ENCODE measurements around the gene PRUNE1. TPM values are rescaled to one million over a fixed set of nuclear protein-coding genes. Genes with fewer than 3 reads are reported as not detected.
A peak's percentile ranks its signal among the peaks of the same experiment; 100 is the strongest.

Gene PRUNE1
- total RNA-seq, 4 donors from 2014 or later: 66.0 to 79.0 (median 76.3) TPM

DNA sequence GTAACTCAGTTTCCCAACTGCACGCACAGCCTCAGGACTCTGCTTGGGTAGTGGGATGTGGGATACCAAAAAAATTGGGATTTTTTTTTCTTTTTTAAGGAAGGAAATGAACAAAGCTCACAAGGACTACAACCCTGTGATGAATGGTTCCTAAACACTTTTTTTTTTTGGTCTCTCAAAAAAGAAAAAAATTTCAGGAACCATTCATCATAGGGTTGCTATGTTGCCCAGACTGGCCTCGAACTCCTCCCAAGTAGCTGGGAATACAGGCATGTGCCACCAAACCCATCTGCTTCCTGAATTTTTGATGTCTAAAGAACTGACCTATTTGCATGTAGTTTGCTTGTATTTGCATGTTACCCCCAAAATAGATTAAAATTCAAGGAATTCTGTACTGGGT is 8.3 kb upstream of the PRUNE1 start:
- intact Hi-C loops (cut with DNase I): loop anchor here (10.0 kb wide), 1 partner anchor 445 kb away; no protein-coding TSS in a partner anchor
- Histone ChIP-seq H3K27me3 (no peaks in the 10 kb centered on the region), H3K4me1 (peaks cover 28 to 46% of the 10 kb centered on the region in 2 donors), H3K4me3 (replicated peaks in 1 of 3) (no peak overlapping the region), H3K36me3 (peaks cover 29 to 40% of the 10 kb centered on the region in 2 donors), H3K27ac (peak overlapping the region in 2 of 3 donors; percentile 5 to 43), H3K9me3 (no peaks in the 10 kb centered on the region)
- TF ChIP-seq, protein P1, sequence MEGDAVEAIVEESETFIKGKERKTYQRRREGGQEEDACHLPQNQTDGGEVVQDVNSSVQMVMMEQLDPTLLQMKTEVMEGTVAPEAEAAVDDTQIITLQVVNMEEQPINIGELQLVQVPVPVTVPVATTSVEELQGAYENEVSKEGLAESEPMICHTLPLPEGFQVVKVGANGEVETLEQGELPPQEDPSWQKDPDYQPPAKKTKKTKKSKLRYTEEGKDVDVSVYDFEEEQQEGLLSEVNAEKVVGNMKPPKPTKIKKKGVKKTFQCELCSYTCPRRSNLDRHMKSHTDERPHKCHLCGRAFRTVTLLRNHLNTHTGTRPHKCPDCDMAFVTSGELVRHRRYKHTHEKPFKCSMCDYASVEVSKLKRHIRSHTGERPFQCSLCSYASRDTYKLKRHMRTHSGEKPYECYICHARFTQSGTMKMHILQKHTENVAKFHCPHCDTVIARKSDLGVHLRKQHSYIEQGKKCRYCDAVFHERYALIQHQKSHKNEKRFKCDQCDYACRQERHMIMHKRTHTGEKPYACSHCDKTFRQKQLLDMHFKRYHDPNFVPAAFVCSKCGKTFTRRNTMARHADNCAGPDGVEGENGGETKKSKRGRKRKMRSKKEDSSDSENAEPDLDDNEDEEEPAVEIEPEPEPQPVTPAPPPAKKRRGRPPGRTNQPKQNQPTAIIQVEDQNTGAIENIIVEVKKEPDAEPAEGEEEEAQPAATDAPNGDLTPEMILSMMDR (IDR thresholded peaks at IDR 0.05): no peak
- TF ChIP-seq POLR2A (IDR thresholded peaks at IDR 0.05): no peak
- WGBS, 2 donors: 98 to 100% methylated on average over 2 of the region's 2 CpGs
- DNase-seq: no peak

DNA sequence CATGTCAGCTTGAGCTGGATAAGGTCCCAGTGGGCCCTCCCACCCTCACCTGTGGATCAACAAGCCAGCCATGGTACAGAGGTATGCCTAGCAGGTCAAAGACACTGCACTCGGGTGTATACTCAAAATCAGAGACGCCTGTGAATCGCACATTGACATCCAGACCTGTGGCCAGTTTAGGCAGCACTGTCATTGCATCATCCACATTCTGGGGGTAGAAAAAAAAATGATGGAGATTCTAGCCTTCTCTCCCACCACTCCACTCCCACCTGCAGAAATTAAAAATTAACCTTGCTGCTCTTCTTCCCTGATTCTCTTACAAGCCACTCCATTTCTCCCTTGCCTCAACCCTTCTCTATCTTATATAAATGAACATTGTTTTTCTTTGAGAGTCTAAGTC is 7.8 kb upstream of the PRUNE1 start:
- H3K4me3 ChIP-seq (replicated peaks in 1 of 3): no peak overlapping the region
- H3K27ac ChIP-seq: peak overlapping the region in 2 of 3 donors; percentile 5 to 43
- no peaks in the 10 kb centered on the region for H3K27me3 ChIP-seq
- H3K4me1 ChIP-seq: peaks cover 31 to 46% of the 10 kb centered on the region in 2 donors
- 97 to 98% methylated on average over 3 of the region's 3 CpGs for WGBS, 2 donors
- no peak for DNase-seq
- TF ChIP-seq POLR2A (IDR thresholded peaks at IDR 0.05): no peak
- TF ChIP-seq, protein P1 (IDR thresholded peaks at IDR 0.05): no peak
- peaks cover 29 to 40% of the 10 kb centered on the region in 2 donors for H3K36me3 ChIP-seq
- intact Hi-C loops (cut with DNase I): no loop called here
- H3K9me3 ChIP-seq: no peaks in the 10 kb centered on the region

DNA sequence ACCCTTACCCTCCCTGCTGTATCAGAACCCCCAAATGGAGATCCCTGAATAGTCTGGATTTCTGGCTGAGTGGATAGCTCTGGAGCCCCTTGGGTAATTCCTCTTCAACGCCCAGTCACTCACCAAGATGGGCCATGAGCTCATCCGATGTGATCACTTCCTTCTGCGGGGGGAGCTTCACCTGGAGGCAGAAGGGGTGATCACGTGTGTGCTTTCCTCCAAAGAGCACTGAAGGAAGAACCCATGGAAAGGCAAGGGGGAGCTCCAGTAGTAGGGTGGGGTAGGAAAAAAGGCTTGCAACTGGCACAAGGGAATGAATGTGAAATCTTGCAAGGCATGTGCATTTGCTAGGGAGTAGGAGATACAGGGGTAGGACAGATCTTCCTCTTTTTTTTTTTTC is 6.6 kb upstream of the PRUNE1 start:
- intact Hi-C loops (cut with DNase I): no loop called here
- Histone ChIP-seq H3K4me3 (replicated peaks in 1 of 3) (no peak overlapping the region), H3K27me3 (no peaks in the 10 kb centered on the region), H3K4me1 (peaks cover 31 to 41% of the 10 kb centered on the region in 2 donors), H3K27ac (peak overlapping the region; percentile 2 to 98 (median 71)), H3K9me3 (no peaks in the 10 kb centered on the region), H3K36me3 (peaks cover 29 to 39% of the 10 kb centered on the region in 2 donors)
- TF ChIP-seq POLR2A (IDR thresholded peaks at IDR 0.05): no peak
- TF ChIP-seq, protein P1 (IDR thresholded peaks at IDR 0.05): no peak
- WGBS, 2 donors: 67 to 78% methylated on average over 4 of the region's 4 CpGs
- DNase-seq: no peak

DNA sequence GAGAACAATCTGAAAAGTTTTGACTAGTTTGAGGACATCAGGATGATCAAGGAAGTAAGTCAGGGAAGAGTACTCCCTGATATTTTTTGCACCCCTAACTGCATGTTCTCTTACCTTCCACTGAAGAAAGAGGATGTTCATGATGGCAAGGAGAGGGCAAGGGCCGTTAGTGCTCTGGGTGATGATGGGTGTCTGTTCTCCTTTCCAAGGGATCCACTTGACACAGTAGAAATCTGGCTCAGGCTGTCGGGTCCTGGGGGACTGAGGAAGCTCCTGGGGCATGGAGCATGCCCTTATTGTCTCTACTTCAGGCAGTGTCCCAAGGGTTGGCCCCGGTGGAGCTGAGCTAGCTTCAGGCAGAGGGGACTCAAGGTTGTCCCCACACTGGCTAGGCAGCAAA is 6.2 kb upstream of the PRUNE1 start:
- no peaks in the 10 kb centered on the region for H3K27me3 ChIP-seq
- DNase-seq: no peak
- 49 to 51% methylated on average over 2 of the region's 3 CpGs for WGBS, 2 donors
- peak overlapping the region; percentile 71 to 98 (median 96) for H3K27ac ChIP-seq
- H3K36me3 ChIP-seq: peaks cover 26 to 35% of the 10 kb centered on the region in 2 donors
- intact Hi-C loops (cut with DNase I): no loop called here
- H3K4me3 ChIP-seq (replicated peaks in 1 of 3): no peak overlapping the region
- H3K9me3 ChIP-seq: no peaks in the 10 kb centered on the region
- TF ChIP-seq POLR2A (IDR thresholded peaks at IDR 0.05): no peak
- TF ChIP-seq, protein P1 (IDR thresholded peaks at IDR 0.05): no peak
- peaks cover 34 to 44% of the 10 kb centered on the region in 2 donors for H3K4me1 ChIP-seq

DNA sequence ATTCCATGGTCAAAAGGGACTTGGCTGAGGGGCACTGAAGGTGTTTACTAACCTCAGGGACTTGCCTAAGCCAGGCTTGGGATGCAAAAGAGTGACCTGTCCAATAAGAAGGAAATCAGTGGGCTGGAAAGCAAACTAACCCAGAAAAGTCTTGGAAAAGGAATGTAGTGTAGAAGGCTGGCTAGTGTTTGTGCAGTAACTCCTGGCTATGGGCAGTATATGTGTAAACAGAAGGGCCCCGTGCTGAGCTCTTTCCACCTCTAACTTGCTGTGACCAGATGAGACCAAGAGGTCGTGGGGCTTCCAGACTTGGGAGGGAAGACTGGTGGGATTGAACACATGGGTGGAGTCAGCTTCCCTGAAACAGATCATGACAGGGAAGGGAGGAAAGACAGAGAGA is 5.6 kb upstream of the PRUNE1 start:
- 18 to 31% methylated on average over 2 of the region's 2 CpGs for WGBS, 2 donors
- Histone ChIP-seq H3K4me3 (replicated peaks in 1 of 3) (no peak overlapping the region), H3K36me3 (peaks cover 20 to 29% of the 10 kb centered on the region in 2 donors), H3K27me3 (no peaks in the 10 kb centered on the region), H3K27ac (peak overlapping the region; percentile 71 to 98 (median 96)), H3K9me3 (no peaks in the 10 kb centered on the region), H3K4me1 (peaks cover 40 to 49% of the 10 kb centered on the region in 2 donors)
- TF ChIP-seq, protein P1 (IDR thresholded peaks at IDR 0.05): no peak
- TF ChIP-seq POLR2A (IDR thresholded peaks at IDR 0.05): peak in 1 of 2 donors; percentile 79
- peak; percentile 69 to 74 for DNase-seq
- intact Hi-C loops (cut with DNase I): no loop called here

All from thyroid gland (tissue), 4 donors.